Activated CD4-positive, alpha-beta T cell treated with anti-CD3 and anti-CD28 coated beads, Interleukin-2, Interleukin-4, amounts not matched to agents 100 ng/mL and 50 ng/mL, durations not matched to agents 16 hours and 8 hours (primary cell): ENCODE data around the gene MIF4GD.
"Not testable (repeated sequence)": the region's sequence is repeated elsewhere in the genome, so short reads cannot be mapped to it uniquely, and the experiment has no call there.

Experiments
- DNase-seq: peaks from one replicate; pipeline ENCODE4 v3.0.0-alpha.2; 2020; ENCODE audit warnings: low spot score

MIF4GD gene

DNA sequence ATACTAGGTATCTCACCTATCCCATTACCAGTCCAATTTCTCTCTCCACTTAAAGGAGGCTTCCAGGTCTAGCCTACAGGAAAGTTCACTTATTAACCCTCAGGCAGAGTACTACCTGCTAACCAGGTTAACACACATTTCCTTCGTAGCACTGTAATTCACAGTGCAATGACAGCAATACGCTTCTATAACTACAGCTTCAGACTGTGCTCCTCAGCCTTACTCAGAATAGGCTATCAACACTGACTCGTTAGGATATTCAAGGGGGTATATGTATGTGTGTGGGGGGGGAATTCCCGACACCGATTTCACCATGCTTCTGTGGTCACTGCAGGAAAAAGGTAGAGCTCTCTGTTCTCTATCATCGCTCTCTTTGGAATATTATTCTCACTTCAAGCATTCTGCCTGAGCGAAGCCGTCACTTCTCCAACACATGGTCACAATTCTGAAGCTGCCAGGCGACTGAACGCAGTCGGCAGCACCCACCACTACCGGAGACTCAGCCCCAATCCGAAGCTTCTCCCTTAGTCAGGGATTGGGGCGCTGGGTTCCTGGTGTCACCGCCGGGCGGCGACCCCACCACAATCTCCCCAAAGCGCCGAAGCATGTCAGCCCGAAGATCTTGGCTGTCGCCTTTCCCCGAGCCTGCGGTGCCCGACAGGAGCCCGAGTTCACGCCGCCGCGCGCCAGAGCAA lies 10.2 kb downstream of the MIF4GD start:
- DNase-seq, result peak; percentile 46

DNA sequence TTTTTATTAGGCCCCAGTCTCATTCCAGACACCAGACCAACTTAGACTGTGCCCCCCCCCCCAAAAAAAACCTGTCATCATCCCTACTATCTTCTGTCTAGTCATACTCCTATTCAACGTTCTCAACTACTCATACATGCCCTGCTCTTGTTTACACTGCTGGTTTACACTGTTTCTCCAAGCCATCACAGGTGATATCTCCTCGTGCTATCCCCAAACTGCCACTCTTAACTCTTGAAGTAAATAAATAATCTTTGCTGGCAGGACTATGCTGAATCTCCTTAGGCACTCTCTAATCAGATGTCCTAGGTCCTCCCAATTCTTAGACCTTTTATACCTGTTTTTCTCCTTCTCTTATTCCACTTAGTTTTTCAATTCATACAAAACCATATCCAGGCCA lies 13.8 kb downstream of the MIF4GD start:
- DNase-seq, result not testable (repeated sequence)

DNA sequence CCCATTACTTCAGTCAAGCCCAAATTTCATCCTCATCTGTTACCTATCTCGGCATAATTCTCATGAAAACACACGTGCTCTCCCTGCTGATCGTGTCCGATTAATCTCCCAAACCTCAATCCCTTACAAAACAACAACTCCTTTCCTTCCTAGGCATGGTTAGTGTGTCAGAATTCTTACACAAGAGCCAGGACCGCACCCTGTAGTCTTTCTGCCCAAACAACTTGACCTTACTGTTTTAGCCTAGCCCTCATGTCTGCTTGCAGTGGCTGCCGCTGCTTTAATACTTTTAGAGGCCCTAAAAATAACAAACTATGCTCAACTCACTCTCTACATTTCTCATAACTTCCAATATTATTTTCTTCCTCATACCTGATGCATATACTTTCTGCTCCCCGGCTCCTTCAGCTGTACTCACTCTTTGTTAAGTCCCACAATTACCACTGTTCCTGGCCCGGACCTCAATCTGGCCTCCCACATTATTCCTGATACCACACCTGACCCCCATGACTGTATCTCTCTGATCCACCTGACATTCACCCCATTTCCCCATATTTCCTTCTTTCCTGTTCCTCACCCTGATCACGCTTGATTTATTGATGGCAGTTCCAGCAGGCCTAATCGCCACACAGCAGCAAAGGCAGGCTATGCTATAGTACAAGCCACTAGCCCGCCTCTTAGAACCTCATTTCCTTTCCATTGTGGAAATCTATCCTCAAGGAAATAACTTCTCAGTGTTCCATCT lies 14.9 kb downstream of the MIF4GD start:
- not testable (repeated sequence) for DNase-seq

DNA sequence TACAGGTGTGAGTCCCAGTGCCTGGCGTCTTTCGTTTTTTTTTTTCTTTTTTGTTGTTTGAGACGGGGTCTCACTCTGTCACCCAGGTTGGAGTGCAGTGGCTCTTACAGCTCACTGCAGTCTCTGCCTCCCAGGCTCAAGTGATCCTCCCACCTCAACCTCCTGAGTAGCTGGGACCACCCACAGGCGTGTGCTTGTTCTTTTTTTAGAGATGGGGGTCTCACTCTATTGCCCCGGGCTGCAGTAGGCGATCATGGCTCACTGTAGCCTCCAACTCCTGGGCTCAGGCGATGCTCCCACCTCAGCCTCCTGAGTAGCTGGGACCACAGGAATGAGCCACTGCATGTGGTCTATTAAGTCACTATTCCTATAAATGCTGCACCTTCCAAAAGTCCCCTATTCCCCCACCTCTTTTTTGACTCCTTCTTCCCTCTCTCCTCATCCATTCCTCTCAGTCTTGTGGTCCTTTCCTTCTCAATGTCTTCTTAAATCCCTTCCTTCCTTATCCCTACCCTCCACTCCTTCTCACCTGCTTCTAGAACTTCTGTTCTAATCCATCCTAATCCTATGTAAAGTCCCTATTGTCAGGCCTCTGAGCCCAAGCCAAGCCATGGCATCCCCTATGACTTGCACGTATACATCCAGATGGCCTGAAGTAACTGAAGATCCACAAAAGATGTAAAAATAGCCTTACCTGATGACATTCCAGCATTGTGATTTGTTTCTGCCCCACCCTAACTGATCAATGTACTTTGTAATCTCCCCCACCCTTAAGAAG lies 18.8 kb downstream of the MIF4GD start:
- DNase-seq, result no peak

DNA sequence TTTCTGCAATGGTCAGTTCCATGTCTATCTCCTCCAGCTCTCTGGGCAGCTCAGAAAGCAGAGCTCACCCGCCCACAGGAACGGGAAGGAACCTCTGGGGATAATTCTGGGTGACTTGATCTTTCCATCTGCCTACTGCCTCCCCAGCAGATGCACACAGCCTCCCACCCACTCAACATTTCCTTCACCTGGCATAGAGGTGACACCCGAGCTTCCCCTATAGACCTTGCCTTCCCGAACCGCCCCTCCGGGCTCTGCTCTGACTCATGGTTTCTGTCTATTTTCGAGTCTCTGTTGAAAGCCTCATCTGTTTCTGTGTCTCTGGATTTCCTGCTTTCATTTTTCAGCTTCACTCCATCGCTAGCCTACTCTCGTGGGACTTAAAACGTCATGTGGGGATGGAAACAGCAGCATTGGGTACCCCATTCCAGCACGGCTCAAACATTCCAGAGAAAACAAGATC lies 21.0 kb downstream of the MIF4GD start:
- peak; percentile 85 for DNase-seq

DNA sequence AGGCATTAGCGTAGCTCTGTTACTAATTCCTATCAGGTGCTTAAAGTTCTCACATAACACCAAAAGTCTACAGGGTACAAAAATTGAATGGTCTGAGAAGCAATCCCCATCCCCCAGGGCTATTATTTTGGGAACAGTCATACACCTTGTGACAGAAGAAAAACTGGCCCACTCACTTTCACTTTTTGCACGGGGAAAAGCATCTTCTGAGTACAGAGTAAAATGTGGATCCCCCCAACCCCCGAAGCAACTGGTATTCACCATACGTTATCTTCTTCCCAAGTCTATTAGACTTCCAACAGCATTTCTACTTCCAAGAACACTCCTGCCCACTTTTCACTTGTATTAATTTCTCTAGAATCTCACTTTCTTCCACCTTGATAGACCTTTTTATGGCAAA lies 21.5 kb downstream of the MIF4GD start:
- no peak for DNase-seq

DNA sequence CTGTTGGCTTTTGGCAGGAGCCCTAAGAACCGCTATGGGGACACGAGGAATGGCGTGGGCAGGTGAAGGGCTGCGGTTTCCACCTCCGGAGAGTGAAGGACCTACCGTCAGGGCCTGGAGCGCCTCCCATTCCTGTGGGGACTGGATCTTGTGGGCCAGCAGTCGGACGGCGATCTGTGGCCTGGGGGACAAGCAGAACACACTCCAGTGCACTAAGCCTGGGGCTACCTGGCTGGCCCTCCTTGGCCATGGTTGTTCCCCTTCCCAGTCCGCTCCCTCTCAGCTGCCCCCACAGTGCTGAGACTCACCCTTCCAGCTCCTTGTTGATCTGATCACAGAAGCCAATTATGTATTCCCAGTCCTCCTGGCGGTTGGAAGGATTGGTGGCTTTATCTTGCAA lies 24.6 kb downstream of the MIF4GD start:
- DNase-seq, result no peak

DNA sequence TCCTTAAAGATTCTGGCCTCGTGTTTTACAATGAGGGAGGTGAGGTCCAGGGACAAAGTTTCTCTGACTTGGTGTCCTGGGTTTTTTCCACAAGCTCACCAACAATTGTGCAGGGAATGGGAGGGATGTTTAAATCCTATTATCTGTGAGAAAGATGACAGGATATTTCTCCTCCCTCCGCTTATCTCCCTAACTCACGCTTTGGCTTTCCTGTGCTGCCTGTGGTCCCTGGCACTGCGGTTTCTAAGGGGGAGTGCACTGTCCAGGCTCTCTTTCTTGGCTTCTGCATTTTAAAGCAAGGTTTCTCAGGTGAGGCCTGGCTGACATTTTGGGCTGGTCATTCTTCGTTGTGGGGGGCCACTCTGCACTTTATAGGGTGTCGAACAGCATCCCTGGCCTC lies 26.0 kb downstream of the MIF4GD start:
- DNase-seq, result no peak

DNA sequence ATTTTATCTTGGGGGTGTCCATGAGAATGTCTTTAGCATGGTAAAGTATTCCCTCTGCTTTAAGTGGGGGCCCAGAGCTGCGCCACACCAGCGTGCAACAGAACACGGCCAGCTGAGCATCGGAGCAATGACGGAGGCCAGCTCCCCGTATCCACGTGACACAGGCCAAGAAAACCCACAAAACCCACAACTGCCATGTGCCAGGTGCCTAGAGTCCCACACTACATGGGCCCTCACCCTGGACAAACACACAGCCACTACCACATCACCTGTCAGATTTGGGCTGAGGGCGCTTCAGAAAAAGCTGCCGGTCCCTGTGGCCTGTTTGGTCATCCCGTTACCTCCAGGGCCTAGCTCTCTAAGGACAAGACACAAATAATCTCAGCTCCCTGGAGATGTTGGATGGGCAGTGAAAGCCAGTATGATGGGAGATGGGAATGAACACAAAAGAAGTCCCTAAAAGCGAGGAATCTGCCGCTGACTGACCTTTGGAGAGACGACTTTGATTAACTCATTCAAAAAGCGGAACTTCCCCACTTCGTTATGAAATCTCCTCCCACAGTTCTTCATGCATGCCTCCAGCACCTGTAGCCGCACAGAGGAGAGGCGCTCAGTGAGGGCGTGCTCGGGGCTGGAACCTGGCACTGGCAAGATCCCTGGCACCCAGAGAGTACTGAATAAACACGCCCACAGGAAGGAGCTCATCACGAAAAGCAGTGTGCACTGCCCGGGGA lies 26.7 kb downstream of the MIF4GD start:
- no peak for DNase-seq

DNA sequence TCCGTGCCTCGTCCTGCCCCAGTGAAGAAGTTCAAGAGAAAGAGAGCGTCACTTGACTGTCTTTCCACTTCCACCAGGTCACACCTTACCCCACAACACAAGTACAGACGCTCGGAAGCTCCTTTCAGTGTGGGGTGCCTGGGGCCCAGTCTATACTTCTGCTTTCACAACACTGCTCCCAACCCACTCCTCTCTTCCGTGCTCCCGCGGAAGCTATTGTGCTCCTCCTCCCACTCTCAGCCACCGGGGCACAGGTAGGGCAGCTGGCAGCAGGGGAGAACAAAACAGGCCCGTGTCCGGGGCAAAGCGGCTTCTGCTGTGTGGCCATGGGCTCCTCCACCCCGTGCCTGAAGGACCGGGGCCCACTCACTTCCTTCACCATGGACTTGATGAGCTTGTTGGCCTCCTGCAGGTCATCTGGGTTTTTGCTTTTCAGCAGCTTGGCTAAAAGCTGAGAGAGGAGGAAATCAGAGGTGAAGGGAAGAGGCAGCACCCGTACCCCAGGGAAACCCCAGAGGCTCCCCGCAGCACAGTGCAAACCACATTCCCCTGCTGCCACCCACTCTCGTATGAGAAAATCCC lies 28.5 kb downstream of the MIF4GD start:
- DNase-seq, result peak; percentile 15

DNA sequence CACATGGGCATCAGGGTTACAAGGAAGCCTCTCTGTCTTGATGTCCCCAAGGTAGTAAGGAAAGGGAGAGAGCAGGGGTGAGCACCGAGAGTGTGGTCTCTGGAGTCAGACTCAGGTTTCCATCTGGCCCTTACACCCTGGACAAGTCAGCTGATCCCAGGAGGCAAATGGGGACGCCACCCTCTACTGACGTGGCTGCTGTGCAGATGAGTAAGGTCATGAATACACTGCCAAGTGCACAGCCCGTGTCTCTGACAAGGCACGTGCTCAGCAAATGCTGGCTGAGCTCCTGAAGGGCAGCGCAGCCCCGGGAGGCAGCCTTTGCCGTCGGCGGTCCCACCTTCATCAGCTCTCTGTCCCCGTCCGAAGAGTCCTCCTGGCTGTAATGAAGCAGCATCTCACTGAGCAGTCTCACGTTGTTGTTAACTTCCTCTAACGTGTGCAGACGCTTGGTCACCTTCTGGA lies 29.0 kb downstream of the MIF4GD start:
- no peak for DNase-seq

DNA sequence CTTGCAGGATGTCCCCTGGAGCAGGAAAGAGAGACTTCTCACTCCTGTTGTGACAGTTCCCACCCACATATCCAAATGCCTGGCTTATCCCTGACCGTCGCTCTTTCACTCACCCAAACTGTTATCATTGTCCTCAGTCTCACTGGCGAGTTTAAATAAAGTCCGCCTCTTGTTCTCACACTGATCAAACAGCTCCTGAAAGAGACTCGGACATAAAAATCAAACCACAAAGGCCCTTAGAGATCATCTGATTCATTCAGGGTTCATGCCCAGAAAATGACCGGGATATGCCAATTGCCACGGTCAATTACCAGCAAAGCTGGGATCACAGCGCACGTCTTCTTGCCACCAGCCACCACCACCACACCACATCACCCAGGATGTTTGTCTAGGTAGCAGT lies 29.5 kb downstream of the MIF4GD start:
- no peak for DNase-seq

DNA sequence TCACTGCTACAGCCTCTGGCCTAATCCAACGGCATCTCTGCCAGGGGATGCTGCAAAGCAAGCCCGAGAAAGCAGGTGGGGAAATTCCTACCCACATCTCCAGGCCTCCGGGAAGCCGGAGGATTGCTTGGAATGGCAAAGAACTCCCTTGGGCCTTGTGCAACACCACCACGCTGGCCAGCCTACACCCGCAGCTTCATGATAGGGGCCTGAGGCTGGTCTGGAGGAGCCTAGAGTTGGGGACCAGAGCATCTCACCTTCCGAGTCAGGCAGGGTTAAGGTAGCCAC lies 29.9 kb downstream of the MIF4GD start:
- no peak for DNase-seq

DNA sequence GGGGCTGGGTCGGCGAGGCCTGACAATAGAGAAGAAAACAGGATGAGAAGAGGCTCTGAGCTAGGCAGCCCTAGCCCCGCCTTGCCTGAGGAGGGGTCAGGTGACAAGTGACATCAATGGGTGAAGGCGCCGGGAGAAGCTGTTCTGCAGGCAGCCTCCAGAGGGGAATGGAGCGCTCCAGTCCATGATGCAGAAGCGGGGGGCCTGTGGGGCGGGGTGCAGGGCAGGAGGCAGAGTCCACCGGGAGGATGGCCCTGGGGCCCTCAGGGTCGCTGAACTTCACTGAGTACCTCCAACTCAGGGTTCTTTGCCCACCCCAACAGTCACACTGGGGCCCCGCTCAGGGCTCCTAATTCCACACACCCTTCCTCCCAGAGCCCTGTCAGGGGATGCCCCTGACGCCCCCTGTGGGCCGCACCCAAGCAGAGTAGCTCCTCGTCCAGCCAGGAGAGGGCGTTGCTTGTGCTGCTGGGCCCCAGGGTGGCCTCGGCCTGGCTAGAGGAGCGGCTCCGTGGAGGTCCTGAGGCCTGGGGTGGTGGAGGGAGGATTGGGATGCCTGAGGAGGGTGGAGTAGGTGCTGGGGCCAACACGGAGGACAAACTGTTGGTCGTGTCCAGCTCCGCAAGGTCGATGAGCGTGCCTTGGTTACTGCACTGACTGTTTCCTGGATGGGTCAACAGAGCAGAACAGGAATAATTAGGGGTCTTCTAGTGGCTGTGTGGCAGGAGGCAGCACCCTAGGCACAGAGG lies 30.5 kb downstream of the MIF4GD start:
- peak; percentile 30 for DNase-seq

DNA sequence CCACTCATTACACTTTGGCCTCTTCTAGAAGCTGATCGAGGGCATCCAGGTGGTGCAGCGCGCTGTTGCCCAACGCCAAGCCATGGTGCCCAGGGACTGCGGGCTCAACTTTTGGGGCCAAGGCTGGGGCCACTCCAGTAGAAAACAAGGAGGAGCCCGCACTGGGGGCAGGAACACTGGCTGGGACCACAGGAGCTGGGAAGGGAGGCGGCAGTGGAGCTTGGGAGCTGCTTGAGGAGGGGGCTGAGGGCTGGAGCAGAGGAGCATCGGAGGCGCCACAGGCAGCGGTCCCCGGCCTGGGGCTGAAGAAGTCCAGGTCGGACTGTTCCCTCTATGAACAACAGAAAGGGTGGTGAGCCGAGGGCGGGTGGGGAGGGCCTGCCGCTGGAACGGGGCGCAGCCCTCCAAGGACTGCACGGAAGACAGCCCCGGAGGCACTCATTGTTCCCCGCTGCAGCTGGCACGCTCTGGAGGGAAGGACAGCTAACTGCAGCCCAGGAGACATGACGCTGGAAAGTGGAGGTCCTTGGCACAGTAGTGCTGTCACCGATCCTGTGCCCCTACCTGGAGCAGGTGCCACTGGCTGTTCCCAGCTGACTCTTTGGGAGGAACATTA lies 31.1 kb downstream of the MIF4GD start:
- DNase-seq, result no peak

DNA sequence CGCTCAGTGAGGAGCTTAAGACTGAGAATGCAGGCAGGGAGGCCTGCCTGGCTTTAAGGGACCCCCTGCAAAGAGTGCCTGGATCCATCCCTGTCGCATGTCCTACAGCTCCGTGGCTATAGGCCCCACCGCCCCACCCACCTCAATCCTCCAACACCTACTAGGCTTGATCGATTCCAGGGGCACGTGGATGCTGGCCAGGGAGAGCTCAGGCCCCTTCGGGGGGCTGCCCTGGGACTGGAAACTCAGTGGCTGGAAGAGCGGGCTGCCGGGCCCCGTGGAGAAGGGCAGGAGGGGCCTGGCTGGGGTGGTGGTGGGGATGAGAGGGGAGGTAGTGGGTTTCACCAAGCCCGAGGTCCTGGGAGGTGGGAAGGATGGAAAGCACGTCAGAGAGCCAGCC lies 31.8 kb downstream of the MIF4GD start:
- no peak for DNase-seq

DNA sequence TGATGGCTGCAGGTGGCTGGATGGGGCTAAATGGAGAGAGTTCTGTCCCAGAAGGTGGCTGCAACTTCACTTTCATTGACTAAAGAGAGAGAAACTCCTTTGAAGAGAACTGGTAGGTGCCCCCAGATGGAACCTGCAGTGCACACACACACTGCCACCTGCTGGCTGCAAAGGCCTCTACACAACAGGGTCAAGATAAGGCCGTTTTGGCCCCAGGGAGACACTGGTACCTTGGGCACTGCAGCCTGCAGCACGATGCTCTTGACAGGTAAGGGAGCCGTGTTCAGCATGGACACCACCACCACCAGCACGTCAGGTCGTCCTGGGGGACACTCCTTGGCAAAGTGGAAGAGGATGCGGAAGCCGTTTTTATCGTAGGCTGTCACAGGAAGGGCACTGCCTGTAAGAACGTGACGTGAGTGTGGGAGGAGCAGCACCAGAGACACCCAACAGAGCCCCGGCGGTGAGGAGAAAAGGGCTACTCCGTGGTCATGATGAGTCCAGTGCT lies 32.3 kb downstream of the MIF4GD start:
- DNase-seq, result peak; percentile 65

DNA sequence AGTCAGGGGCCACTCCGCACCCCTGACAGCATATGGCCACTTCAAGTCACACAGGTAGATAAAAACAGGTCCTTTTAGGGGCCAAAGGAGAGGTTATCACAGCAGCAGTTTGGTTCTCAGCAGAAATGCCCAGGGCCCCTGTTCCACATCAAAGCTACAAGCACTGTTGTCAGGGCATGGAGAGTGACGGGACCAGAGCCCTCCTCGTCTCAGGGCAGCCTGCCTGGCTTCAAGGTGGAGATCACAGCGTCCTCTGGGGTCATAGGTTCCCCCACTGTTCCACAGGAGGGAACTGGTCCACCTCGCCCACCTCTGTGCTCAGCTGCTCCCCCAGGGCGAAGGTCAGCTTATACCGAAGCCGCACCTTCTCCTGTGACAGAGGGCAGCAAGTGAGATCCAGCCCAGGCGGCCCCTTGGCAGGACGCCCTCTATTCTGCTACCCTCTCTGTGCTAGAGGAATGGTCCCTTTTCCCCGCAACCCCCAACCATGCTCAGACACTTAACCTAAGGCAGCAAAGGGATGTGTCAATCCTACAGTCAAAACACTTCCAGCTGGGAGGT lies 32.9 kb downstream of the MIF4GD start:
- no peak for DNase-seq

DNA sequence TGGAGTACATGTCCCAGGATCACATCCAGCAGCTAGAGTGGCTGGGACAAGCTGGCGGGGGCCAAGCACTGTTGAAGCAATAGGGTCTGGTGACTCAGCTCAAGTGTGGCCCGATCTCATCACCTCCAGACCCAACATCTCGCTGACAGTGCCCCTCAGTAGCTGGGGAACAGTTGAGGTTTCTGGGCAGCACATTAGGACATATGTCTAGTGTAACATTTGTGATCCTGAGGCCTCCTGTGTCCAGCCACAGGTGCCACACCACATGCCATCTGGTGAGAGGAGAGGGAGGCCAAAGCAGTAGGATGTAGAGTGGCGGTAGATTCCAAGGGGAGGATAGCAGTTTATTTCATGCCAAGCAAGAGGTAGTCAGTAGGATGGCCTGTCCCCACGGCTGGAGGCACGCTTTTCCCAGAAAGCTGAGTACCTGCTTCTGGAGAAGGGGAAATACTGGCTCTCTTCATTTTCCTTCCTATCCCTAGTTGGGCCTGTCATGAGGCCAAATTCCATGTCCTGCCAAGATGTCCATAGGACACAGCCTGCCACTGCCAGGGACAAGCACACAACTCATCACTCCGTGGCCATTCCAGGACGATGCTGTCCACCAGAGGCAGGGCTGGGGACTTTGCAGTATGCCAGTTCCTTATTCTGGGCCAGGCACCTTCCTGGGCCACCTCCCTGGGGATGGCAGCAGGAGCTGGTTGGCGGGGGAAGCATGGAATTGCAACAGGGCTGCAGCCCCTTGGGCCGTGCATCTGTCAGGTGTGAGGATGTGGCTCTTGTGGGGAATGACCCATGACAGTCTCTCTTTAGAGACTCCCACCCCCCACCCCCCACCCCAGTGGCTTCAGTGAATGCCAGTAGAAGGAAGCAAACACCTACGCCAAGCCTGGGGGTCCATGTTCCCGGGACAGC lies 33.7 kb downstream of the MIF4GD start:
- DNase-seq, result no peak
